UCSD-AML1 (cell line): ENCODE data around the gene DEDD2.

Experiments used
- DNase-seq: peaks from one replicate; lab custom pipeline; 2025; ENCODE audit not compliant: unreplicated experiment; lab: John Stamatoyannopoulos, UW

DEDD2 gene

DNA sequence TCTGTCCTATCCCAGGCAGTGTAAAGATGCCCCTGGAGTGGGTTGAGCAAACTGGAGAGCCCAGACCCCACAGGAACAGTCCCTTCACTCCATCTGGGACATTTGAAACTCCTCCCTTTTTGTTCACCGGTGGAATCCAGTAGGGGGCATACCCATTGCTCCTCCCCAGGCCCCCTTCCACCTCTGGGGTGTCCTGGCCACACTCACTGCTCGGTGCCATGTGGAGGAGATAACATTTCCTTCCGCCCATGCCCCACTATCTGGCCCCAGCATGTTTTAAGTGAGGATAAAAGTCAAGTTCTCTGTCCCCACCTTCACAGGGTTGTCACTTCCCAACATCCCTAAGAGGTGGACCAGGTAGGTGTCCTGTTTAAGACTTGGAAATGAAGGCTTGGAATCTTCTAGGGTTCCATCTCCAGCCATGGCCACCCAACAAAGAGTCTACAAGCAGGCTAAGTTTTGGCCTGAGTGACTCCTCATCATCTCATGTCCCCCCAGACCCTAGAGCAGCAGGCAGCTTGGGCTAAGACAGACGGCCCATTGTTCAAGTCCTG, 11.9 kb upstream of the DEDD2 start:
- DNase-seq = no peak

DNA sequence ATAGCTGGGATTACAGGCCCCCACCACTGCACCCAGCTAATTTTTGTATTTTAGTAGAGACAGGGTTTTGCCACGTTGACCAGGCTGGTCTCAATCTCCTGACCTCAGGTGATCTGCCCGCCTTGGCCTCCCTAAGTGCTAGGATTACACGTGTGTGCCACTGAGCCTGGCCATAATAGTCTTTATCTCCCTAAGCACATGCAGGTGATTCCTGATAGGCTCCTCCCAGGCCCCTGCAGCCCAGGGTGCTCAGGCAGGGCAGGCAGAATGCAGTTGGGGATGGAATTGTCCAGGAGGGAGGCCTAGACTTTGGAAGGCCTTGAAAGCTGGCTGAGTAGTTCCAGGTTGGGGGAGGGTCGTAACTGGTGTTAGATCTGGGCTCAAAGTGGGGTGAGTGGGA, 11.2 kb upstream of the DEDD2 start:
- DNase-seq = no peak

DNA sequence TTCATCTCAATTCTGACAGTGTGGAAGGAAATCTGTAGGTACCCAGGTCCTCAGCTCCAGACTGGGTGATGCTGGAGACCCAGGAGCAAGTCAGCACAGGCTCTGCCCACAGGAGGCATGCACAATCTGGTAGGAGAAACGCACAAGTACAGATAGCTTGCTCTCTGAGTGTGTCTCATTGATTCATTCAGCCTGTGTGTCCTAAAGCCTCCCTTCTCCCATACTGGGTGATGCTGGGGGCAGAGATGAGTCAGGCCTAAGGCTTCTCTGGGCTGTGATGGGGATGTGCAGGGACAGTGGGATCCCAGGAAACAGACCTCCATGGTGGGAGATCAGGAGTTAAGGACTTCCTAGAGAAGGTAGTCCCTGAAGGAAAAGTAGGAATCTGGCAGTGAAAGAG, 9.4 kb upstream of the DEDD2 start:
- DNase-seq = no peak

DNA sequence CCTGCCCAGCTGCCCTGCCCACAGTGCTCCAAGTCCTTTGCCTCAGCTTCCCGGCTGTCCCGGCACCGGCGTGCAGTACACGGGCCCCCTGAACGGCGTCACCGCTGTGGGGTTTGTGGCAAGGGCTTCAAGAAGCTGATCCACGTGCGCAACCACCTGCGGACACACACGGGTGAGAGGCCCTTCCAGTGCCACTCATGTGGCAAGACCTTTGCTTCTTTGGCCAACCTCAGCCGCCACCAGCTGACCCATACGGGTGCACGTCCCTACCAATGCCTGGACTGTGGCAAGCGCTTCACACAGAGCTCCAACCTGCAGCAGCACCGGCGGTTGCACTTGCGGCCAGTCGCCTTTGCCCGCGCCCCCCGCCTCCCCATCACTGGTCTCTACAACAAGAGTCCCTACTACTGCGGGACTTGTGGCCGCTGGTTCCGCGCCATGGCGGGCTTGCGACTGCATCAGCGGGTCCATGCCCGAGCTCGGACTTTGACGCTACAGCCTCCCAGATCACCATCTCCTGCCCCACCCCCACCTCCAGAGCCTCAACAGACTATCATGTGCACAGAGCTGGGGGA, 8.3 kb upstream of the DEDD2 start:
- no peak for DNase-seq

DNA sequence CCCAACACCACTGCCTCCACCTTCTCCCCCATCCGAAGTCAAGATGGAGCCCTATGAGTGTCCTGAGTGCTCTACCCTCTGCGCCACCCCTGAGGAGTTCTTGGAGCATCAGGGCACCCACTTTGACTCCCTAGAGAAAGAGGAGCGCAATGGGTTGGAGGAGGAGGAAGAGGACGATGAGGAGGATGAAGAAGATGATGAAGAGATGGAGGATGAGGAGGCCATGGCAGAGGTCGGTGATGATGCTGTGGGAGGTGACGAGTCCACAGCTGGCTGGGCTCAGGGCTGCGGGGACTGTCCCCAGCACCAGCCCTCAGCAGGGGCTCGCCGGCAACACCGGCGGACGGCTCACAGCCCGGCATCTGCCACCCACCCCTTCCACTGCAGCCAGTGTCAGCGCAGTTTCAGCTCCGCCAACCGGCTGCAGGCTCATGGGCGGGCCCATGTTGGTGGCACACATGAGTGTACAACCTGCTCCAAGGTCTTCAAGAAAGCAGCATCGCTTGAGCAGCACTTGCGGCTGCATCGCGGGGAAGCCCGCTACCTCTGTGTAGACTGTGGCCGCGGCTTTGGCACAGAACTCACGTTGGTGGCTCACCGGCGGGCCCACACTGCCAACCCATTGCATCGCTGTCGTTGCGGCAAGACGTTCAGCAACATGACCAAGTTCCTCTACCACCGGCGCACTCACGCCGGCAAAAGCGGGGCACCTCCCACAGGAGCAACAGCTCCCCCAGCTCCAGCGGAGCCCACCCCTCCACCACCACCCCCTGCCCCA, 7.7 kb upstream of the DEDD2 start:
- DNase-seq = no peak

DNA sequence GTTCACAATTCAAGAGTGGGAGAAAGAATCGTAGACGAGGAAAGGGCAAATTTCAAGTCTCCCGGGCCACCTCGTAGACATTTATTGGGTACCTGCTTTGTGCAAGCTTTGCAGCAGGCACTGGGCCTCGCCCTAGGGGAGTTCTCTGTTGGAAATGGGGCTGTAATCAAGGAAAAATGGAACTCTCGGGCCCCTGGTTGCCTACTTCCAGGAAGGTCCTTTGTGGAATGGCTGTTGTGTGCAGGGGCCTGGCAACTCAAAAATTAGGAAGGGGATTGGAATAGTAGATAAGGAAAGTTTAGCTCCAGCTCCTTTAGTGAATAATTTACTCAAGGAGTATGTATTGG, 3.2 kb upstream of the DEDD2 start:
- DNase-seq = no peak

DNA sequence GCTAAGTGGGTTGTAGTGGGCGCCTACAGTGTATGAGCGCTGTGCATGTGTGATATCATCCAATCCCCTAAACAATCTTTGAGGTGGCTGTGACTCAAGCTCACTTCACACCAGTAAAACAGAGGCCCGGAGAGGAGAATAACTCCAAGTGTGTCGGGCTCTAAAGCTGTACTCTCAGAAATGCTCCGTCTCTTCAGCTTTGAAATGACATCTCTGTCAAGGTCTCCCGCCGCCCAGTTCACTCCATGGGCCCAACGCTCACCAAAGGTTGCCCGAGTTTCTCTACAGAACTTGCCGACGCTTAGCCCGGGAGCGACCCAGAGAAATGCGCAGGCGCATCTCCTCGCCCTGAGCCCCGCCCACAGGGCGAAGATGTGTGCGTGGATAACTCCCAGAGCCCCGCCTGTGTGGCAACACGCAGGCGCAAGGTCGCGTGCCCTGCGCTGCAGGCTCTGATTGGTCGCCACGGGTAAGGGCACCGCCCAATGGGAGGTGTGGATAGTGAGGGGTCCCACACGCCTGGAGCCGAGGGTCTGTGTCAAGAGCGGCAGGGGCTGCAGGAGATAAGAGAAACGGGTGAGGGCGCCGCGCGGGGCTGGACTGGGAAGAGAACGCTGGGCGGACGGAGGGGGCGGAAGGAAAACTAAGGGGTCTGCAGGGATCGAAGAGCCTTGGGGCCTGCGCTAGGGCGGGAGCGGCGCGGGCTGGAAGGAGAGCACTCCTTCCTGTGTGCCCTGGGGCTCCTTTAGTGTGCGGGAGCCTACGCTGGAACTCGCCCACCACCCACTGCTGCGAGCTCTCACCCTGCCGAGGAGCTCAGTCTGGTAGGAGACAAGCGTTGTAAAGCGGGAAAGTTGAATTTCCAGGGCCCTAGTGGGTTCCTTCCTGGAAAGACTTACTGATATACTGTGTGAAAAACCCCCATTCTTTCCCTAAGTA, 2.6 kb upstream of the DEDD2 start, which contains the start of gene ZNF526:
TSS of gene ZNF526 (plus strand) at position 501 of the 939 bp plus-strand sequence. CDS start 4,092 bp downstream, outside the sequence.
- DNase-seq = peak; percentile 98

DNA sequence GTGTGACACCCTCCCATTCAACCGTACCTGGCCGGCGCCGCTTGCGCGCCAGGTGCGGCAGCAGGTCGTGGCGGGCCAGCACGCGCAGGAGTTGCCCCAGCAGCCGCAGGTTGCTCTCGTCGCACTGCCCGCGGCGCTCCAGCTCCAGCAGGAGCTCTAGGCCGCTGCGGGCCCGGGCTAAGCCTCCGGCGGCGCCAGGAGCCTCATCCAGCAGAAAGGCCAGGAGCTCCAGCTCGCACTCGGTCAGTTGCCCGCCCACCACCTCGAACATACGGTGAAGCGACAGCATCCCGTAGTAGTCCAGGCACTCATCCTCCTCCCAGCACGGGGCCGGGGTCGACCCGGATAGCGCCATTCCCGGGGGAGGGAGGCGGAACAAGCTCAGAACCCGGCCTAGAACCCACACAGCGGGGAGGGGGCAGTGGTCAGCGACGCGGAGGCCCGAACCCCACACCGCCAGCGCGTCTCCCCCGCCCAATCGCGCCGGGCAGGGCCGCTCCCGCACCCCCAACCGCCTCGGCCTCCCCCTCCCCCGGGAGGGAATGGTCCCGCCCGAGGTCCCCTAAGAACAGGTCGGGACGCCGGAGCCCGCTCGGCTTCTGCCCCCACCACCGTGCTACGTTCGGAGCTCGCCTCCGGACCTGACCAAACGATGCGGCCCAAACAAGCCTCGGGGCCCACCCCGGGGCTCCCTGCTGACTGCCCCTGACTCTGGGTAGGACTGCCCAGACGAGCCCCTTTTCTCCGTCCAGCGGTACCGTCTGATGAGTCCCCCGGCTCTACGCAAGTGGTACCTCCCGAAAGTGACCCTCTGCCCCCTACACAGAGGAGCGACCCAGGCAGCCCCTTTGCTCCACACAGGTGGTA, 591 bp downstream of the DEDD2 start:
- peak; percentile 55 for DNase-seq

DNA sequence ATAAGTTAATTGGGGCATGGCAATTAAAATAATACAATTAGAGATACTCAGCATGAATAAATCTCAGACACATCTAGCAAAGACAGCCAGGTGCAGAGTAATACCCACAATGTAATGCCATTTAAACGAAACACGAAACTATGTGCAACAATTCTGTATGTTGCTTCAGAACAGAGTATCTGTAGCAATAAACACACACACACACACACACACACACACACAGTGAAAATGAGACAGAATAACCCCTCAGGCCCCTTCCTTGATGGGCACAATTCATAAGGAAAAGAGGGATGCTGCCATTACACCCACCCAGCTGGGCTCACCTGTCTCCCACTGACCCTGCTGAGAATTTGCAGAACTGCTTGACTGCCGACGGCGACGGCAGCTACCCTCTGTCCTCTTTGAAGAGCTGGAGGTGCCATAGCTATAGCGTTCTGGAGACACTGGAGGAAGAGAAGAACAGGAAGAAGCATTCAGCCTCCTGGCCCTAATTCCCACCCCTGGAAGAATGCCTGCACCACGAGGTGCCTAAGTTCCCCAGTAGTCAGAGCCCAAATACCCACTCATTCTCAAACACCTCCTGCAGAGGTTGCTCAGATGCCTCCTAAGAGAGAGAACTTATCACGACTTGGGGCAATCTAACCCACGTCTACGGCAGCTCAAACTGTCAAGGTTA, 2.5 kb downstream of the DEDD2 start:
- DNase-seq = no peak

DNA sequence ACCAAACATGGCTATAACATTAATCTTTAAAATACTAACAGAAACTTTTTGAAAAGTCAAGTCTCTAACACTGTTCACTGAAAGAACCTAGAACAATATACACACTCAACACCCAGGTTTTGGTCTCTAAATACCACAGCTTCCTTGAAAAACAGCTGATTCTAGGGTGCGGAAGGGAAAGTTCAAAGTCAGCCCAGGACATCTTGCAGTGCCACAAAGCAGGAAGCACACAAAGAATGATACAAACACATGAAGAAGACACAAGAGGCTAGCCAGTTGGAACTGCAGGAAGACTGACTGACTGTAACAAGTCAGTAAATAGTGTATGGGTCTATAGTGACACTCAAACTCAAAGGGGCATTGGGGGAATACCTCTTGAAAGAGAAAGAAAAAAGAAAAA, 4.6 kb downstream of the DEDD2 start:
- DNase-seq = no peak

DNA sequence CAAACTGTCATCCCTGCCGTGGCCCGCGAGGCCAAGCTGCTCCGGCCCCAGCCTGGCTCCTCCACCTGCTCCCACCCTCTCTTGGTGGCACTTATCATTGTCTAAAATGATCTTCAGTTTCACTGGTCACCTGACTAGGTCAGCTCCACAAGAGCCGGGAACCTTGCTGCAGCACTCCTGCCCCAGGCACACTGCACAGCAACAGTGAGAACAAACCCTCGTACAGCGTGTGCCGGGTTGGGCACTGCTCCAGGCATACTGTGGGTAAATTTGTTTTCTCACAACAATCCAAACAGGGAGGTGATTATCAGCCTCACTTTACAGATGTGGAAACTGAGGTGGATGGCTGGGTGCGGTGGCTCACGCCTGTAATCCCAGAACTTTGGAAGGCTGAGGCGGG, 8.9 kb downstream of the DEDD2 start:
- no peak for DNase-seq

DNA sequence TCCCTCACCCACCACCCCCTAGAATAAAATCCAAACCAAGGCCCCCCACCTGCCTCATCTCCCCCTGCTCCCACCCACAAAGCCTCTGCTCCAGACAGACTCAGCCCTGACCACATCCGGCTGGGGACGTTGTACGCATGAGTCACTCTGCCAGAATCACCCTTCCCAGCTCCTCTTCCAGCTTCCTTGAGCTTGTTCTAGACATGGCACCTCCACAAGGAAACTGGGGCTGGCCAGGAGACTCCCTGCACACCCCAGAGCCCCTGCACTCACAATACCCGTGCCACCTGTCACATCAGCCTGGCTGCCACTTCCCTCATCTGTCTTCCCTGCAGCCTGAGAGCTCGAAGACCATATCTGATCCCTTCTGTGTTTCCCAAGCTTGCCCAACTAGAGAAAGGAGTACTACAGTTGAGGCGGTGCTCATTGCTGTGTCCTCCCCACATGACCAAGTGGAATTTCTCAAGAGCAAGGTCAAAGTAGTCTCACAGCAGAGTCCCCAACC, 9.7 kb downstream of the DEDD2 start:
- DNase-seq = no peak

DNA sequence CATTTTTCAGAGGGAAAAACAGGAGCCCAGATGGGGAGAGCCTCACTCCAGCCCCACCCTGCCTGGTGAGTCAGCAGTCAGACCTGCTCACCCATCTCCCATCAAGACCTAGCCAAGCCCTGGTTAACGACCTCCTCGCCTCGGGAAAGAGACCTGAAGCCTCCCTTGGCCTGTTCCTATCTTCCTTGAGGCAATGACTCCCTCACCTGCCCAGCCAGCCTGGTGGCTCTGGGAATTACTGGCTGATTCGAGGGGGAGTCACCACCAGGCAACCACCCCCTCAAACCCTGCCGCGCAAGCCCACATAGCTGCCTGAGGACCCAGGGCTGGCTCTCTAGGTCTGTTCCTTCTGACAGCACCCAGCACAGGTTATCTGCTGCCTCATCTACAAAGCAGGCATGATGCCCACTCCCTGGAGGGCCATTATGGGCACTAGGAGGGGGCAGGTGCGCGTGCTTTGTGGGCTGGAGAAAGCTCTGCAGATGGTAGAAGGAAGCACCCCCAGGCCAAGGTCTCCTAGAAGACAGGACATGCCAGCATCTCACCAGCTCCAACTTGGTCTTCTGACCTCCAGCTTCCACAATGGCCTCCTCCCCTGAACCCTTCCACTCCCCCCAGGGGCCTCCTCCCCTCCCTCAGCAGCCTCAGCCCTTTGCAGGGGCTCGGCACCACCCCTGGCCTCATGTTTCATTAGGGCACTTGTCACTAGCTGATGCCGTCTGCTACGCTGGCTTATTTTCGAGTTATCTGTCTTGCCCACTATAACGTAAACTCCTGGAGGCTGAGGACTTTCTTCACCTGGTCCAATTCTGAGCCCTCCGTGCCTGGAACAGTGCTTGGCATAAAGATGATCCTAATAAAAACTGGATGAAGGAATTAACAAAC, 10.4 kb downstream of the DEDD2 start:
- DNase-seq = no peak

DNA sequence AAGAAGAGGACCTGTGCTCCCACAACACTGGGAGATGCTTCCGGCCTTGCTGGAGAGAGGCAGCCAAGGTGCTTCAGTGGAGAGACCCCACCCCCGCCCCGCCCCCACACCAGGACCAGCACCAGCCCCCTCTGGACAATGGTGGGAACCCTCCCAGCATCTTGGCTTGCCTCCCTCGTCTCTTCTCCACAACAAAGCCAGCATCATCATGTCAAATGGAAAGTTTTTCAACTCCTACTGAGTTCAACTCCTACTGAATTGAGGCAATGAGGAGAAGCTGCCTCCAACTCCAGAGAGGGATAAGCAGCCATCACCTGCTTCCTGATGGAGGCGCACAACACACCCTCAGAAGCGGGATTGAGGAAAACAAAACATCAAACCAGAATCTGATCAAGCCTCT, 12.8 kb downstream of the DEDD2 start:
- DNase-seq = no peak

DNA sequence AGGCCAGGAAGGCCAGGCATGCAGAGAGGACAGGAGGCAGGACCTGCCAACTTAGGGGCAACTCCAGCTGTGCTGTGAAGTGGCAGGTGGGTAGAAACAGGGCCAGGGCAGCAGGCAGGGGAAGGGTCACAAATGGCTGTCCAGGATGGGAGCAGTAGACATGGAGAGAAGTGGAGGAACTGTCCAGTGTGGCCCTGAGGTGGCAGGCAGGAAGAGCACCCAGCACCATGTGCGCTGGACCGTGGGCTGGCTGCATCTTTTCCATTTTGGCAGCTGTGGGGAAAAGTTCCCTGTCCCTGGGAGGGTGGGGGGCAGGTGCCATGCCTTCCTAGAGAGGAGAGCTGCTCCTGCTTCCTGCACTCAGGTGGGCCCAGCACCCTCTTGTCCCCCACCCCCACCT, 13.8 kb downstream of the DEDD2 start:
- no peak for DNase-seq

DNA sequence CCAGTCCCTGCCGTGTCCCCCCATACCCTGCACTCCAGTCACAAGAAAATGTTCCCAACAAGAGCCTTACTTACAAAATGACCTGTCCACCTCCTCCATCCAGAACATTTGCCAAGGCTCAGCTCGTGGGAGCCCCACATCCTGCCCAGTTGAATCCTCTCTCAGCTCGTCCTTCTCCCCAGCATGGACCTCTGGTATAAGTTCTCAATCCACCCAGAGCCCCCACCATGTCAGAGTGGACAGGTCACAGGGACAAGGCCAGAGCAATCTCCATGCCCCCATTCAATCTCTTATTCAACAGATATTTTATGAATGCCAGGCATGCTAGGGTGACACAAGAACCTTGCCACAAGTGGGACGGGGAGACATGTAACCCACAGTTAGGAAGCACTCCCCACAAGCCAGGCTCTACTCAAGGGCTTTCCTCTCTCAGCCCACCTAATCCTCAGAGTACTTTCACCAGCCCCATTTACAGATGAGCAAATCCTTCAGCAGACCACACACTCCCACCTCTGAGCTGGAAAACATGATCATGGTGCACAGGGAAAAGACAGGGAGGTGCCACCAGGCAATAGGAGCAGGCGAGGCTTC, 15.1 kb downstream of the DEDD2 start:
- no peak for DNase-seq

DNA sequence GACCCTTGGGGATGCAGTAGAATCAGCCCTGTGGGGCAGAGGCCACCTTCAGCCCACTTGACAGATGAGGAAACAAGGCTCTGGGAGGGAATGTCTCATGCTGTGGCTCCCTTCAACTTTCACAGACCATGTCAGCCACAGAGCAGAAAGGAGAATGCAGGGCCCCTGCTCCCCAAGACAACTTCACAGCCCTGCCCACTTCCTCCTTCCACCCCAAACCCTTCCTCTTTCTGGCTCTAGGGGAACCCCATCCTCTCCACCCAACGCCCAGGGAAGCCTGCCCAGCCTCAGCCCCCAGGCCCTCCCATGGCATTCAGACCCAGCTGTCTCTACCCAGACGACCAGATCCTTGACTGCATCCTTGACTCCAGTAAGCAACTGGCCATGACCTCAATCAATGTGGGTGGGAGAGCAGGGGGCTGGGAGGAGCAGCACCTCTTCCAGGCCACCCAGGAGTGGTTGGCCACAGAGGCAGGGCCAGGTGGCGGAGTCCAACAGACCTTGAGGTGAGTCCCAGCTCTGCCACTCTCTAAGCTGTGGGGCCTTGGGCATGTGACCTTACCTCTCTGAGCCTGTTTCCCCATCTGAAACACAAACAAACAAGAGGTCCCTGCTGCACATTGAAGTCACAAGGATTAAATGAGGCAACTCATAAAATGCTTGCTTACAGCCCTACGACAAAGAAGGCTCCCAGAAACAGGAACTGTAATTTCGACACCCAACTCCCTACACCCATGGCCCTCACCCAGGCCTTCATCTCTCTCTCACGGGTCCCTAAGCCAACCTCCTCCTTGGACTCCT, 15.8 kb downstream of the DEDD2 start:
- DNase-seq = peak; percentile 59
